Measurements from ENCODE around the gene MANEAL. TPM values are rescaled to one million over a fixed set of nuclear protein-coding genes. Genes with fewer than 3 reads are reported as not detected.

The MANEAL gene
- total RNA-seq, 1 experiment from 2014 or later: 22.7 TPM

DNA sequence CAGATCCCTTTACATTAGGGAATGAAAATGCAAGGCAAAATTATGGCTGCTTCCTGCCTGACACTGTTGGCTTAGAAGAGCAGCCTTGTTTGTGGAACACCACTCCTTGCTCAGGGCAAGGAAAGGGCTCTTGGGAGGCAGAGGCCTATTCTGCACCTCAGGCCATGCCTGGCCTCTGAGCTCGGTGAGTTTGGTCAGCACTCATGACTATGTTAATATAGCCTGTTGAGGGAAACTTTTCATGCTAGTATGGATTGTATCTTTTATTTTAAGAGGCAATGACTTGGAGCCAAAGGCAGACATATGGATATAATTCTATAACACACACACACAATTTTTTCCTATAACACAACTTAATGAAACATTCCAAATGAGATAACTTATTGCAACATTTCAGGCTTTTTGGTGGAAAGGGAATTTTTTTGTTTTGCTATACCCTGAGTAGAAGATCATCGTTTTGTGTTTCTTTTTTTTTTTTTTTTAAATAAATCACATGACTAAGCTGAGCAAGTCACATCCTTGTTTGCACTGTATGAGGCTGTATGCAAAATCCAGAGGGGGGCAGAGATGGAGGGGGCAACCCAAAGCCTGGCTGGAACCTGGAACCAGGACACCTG, 20.0 kb downstream of the MANEAL start:
- DNase-seq: no peak
- Histone ChIP-seq H3K9me3 (ENCODE audit: control insufficient read depth, low read depth, low read length) (no peaks in the 10 kb centered on the region), H3K4ac (ENCODE audit: low read depth, low read length) (no peak overlapping the region), H3K56ac (ENCODE audit: insufficient read length, low read depth, low read length) (no peak overlapping the region), H4K5ac (ENCODE audit: insufficient read length, low read depth, low read length) (no peak overlapping the region), H2AFZ (ENCODE audit: low read length) (no peak overlapping the region), H3K14ac (ENCODE audit: insufficient read depth, low read length) (no peak overlapping the region), H3K18ac (ENCODE audit: insufficient read length, low read depth, low read length) (no peak overlapping the region), H3K4me1 (ENCODE audit: insufficient read depth, low read length) (no peaks in the 10 kb centered on the region), H2AK5ac (ENCODE audit: insufficient read length, low read length) (no peak overlapping the region), H3K9ac (ENCODE audit: extremely low read depth, insufficient read length, low read length) (no peak overlapping the region), H3T11ph (ENCODE audit: low read length) (no peak overlapping the region), H2BK120ac (ENCODE audit: low read depth, low read length, poor library complexity, severe bottlenecking) (no peak overlapping the region), H2BK15ac (ENCODE audit: low read depth, low read length) (no peak overlapping the region), H2BK20ac (ENCODE audit: low read depth, low read length, poor library complexity, severe bottlenecking) (no peak overlapping the region), H3K79me1 (ENCODE audit: insufficient read depth, low read depth, low read length, poor library complexity, severe bottlenecking) (no peaks in the 10 kb centered on the region), H3K4me2 (ENCODE audit: insufficient read depth, insufficient read length, low read length) (no peak overlapping the region), H3K27ac (ENCODE audit: insufficient read length, low read depth, low read length) (no peak overlapping the region), H4K8ac (replicated peaks; ENCODE audit: insufficient read length, low read depth, low read length) (no peak overlapping the region), H3K79me2 (ENCODE audit: insufficient read depth, low read length) (no peaks in the 10 kb centered on the region), H3K23ac (ENCODE audit: insufficient read length, low read depth, low read length) (no peak overlapping the region), H3K27me3 (ENCODE audit: insufficient read depth, low read length) (no peaks in the 10 kb centered on the region), H4K91ac (ENCODE audit: insufficient read length, low read depth, low read length) (no peak overlapping the region), H2BK5ac (ENCODE audit: insufficient read length, low read length) (no peak overlapping the region), H4K20me1 (ENCODE audit: control insufficient read depth, insufficient read depth, insufficient read length) (no peaks in the 10 kb centered on the region), H2BK12ac (ENCODE audit: insufficient read length, low read depth, low read length) (no peak overlapping the region), H3K23me2 (ENCODE audit: insufficient read length, low read depth, low read length, poor library complexity, severe bottlenecking) (no peaks in the 10 kb centered on the region)
- H3K27ac Mint-ChIP-seq: no peak overlapping the region; a peak in 1 of 7 replicates
- TF ChIP-seq, protein P1, sequence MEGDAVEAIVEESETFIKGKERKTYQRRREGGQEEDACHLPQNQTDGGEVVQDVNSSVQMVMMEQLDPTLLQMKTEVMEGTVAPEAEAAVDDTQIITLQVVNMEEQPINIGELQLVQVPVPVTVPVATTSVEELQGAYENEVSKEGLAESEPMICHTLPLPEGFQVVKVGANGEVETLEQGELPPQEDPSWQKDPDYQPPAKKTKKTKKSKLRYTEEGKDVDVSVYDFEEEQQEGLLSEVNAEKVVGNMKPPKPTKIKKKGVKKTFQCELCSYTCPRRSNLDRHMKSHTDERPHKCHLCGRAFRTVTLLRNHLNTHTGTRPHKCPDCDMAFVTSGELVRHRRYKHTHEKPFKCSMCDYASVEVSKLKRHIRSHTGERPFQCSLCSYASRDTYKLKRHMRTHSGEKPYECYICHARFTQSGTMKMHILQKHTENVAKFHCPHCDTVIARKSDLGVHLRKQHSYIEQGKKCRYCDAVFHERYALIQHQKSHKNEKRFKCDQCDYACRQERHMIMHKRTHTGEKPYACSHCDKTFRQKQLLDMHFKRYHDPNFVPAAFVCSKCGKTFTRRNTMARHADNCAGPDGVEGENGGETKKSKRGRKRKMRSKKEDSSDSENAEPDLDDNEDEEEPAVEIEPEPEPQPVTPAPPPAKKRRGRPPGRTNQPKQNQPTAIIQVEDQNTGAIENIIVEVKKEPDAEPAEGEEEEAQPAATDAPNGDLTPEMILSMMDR (conservative IDR thresholded peaks at IDR 0.05): no peak
- no peak overlapping the region for H3K4me3 Mint-ChIP-seq
- peaks cover 4 to 47% (median 26%) of the 10 kb centered on the region in 3 experiments; a peak in 6 of 7 replicates for H3K36me3 Mint-ChIP-seq (ENCODE audit: insufficient read depth in 1 of 3, low read depth in 3 of 3)
- H3K4me1 Mint-ChIP-seq: peaks cover 7 to 17% of the 10 kb centered on the region in 2 experiments
- WGBS (ENCODE audit: extremely low coverage, insufficient read length, low lambda C conversion rate): no CpG with 5 or more reads among the region's 2 CpGs
- H3K9me3 Mint-ChIP-seq: no peaks in the 10 kb centered on the region
- no peaks in the 10 kb centered on the region for H3K27me3 Mint-ChIP-seq (ENCODE audit: low read depth)
